Stimulated activated naive CD4-positive, alpha-beta T cell (primary cell): ENCODE measurements around the gene CAPZA1.

Experiments
- DNase-seq, 6 experiments: peaks; one replicate each; lab custom pipeline; 2025; lab: John Stamatoyannopoulos, UW

CAPZA1 gene

DNA sequence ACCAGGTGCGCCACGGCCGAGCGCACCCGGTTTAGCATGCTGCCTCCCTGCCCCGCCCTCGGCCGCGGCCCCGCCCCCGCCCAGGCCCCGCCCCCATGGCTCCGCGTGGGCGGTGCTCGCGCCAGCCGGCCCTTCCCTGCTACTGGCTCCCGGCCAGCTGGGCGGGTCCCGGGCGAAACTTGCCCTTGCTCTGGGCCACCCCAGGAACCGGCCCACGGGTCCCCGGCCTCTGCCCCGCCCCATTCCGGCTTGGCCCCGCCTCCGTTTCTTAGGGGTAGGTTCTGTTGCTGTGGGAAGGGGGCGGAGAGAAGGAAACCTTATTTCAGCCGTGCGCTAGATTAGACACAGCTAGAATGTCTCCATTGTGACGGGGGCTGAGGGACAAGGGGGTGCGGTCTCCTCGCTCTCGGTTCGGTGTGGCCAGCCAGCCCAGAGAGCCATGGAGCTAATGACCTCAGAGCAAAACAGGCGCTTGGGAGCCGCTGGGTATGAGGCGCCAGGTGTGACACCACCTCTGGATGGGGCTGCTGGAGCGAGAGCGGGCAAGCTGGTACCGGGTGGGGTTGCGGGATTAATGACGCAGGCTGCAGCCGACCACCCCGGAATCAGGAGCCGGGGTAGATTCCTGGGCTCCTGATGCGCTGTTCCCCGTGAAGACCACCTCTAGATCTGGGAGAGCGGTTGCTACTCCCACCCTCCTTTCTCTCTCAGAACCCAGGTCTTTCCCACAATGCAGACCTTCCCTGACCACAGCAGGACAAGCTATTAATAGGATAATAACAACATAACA, 95.8 kb downstream of the CAPZA1 start, which contains the start of gene PPM1J:
Gene PPM1J, minus strand, starts transcription at position 69 of the 790 bp plus-strand sequence. Its CDS starts 31 bp downstream, at position 38.
- peak; percentile 83 to 94 (median 90) for DNase-seq

DNA sequence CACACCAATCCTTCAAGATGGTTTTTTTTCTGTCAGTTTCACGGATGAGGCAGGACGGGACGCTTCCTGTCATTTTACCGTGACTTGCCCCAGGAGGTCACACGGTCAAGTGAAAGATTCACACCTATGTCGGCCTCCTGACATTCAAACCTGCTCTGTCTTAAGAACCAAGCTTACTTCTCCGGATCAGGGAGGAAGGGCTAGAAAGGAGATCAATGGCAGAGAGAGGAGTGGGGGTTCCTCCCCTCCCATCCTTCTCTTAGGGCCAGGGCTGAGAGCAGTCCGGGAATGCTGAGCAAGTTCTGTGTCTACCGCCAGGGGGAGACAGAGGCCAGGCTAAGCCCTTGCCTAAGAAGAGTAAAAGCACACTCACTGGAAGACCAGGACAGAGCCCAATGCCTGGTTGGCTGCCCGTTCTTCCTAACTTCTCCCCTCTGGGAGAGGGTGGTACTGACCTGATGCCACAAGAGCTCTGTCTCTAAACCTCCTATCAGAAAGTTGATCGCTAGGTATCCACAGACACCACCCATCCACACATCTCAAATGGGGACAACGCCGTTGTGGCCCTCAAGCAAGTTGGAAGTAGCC, 96.6 kb downstream of the CAPZA1 start:
- DNase-seq = peak; percentile 53 to 79 (median 69)

DNA sequence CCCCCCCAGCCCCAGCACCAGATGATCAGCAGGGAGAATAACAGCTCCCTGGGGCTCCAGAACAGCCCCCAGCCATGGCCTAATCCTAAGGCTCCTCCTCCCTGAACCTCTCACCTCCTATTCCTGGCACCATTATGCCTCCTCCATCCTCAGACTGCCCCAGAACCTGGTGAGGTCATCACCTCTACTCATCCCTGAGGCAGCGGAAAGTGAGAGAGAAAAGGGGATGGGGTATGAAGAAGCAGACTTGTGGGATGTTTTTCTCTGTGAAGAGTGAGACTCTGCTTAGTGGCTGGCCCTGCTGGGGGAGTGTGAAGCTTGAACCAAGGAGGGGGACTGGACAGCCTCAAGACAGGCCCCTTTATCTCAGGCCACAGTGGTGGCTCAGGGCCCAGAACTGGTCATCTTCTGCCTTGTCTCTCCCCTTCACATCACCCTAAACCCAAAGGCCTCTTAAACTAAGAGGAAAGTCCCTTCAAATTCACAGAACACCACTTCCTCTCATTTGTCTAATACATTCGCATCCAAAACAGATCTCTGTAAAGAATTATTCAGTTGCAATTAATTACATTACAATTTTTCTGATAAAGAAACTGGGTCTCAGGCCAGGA, 97.7 kb downstream of the CAPZA1 start:
- DNase-seq = no peak

DNA sequence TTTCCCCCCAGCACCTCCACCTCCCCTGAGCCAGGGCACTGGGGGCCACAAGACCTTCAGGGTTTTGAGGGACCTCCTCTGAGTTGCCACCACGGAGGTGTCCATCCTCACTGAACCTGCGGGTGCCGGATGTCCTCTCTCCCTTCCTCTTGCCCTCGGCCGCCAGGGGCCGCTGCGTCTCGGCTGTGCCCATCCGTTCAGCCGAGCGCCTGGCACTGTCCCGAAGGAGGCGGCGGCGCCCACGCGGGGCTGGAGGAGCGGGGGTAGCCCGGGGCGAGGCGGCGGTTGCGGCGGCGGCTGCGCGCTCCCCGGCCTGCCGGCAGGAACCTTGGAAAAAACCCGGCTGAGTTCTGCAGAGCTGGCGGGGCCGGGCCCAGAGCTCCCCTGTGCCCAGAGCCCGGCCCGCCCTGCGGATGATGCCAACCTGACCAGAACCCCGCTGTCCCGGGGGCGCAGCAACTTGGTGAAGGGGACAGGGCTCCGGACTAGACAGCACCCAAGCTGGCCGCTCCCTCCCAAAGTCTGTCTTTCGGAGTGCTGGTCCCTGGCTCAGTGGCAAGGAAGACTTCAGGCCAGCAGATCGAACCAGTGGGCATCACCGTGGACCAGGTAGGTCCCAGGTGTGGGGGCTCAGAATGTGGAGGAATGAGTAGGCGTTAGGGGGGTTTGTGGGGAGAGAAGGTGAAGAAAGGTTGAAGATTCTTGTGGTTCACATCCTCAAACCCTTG, 99.2 kb downstream of the CAPZA1 start:
- peak; percentile 25 to 67 (median 63) for DNase-seq

DNA sequence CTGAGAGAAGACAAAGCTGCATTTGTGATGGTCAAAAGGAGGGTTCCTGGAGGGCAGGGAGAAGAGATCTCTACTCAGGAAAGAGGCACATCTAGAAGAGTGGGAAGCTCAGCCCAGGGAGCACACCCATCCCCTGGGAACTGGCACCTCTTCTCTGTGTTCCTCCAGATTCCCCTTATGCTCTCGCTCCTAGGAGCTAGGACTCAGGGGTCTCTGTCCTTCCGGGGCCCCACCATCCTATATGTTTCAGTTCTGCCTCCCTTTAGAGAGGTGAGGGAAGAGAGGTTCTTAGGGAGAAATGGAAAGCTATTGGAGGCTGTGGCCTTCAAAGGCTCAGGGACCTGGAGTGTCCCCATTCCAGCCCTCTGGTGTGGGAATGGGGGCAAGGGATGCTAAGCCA, 100.1 kb downstream of the CAPZA1 start:
- DNase-seq = no peak

DNA sequence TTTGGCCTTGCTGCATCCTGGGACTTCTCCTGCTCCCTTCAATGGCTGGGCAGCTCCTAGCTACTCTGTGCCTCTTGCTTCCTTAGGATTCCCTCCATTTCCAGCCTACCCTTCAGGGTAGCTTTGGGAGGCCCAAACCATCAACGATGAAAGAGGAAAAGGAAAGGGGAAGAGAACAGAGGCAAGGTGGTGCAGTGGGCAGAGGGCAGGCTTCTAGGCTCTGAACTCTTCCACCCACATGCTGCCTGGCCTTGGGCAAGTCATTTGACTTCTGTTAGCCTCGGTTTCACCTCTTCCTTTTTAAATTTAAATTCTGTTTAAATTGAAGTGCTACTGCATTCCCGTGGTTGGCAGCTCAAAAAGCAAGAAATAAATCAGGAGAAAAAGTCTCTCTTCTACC, 101.2 kb downstream of the CAPZA1 start:
- DNase-seq = no peak
